ENCODE measurements around the gene SCGN. TPM values are rescaled to one million over a fixed set of nuclear protein-coding genes. Genes with fewer than 3 reads are reported as not detected.

The SCGN gene
- total and polyA plus RNA-seq, 9 of the 15 experiments (the other 6 are each of a cell fraction or from before 2014, with no cell fraction given): not detected

GRCh38 chr6:25652007-25652515 lies at the start of gene SCGN (continued):
- TF ChIP-seq UBTF (IDR thresholded peaks at IDR 0.05; ENCODE audit: borderline replicate concordance in 1 of 2, low read depth in 2 of 2, low read length in 2 of 2): 0 out of 4 replicates have a peak, but pooled peaks of 1 of the 2 experiments have one; percentile 44
- TF ChIP-seq TSHZ1 (CRISPR knock-in tag; IDR thresholded peaks at IDR 0.05): no peak
- TF ChIP-seq BACH1 (tag; IDR thresholded peaks at IDR 0.05): no peak
- no peak for TF ChIP-seq TAL1 (IDR thresholded peaks at IDR 0.05)
- no peak for TF ChIP-seq HIVEP1 (CRISPR knock-in tag; IDR thresholded peaks at IDR 0.05)
- no peak for TF ChIP-seq ZNF717 (CRISPR knock-in tag; IDR thresholded peaks at IDR 0.05)
- TF ChIP-seq HSF4 (CRISPR knock-in tag; IDR thresholded peaks at IDR 0.05; ENCODE audit: borderline replicate concordance): no peak
- TF ChIP-seq ZBTB12 (CRISPR knock-in tag; IDR thresholded peaks at IDR 0.05): no peak
- no peak for TF ChIP-seq ZNF584 (CRISPR knock-in tag; IDR thresholded peaks at IDR 0.05; ENCODE audit: low read depth)
- no peak for TF ChIP-seq DNMT1 (IDR thresholded peaks at IDR 0.05)
- no peak for TF ChIP-seq CBFA2T3 (IDR thresholded peaks at IDR 0.05)
- no peak for TF ChIP-seq GABPB2 (CRISPR knock-in tag; conservative IDR thresholded peaks at IDR 0.05)
- TF ChIP-seq NFYB (IDR thresholded peaks at IDR 0.05; ENCODE audit: extremely low read depth, insufficient read length): no peak
- TF ChIP-seq E2F3 (CRISPR knock-in tag; IDR thresholded peaks at IDR 0.05): 0 out of 2 replicates have a peak, but pooled peaks have one; percentile 11
- no peak for TF ChIP-seq CBX8 (IDR thresholded peaks at IDR 0.05; ENCODE audit: borderline replicate concordance, extremely low read depth, low read depth, low read length, poor library complexity, severe bottlenecking)
- TF ChIP-seq NR2C1 (IDR thresholded peaks at IDR 0.05): no peak
- 0 out of 2 replicates have a peak, but pooled peaks have one; percentile 8 for TF ChIP-seq NR2C1 (tag; IDR thresholded peaks at IDR 0.05)
- no peak for TF ChIP-seq MAX (CRISPR knock-in tag; IDR thresholded peaks at IDR 0.05)
- no peak for TF ChIP-seq ZNF699 (CRISPR knock-in tag; IDR thresholded peaks at IDR 0.05; ENCODE audit: insufficient replicate concordance)
- no peak for TF ChIP-seq ZNF408 (CRISPR knock-in tag; IDR thresholded peaks at IDR 0.05; ENCODE audit: low read depth)
- no peak for TF ChIP-seq PREB (CRISPR knock-in tag; IDR thresholded peaks at IDR 0.05)

All from K562 (cell line).